Measurements from ENCODE around the gene PID1.

The PID1 gene

GRCh38 chr2:229088966-229089700 is 182.0 kb downstream of the PID1 start:
- Histone ChIP-seq H3K27ac (no peak overlapping the region), H3K4me3 (ENCODE audit: low read depth, low read length) (no peak overlapping the region), H3K27me3 (replicated peaks) (no peaks in the 10 kb centered on the region), H3K36me3 (replicated peaks) (no peaks in the 10 kb centered on the region)
- TF ChIP-seq CTCF (IDR thresholded peaks at IDR 0.05; ENCODE audit: low read depth, low read length, missing control alignments): no peak
- DNase-seq: no peak
- in situ Hi-C loops (cut with HindIII; ENCODE audit: low pct_ligation_motif_present, low sequenced_read_pairs): no loop called here

- Histone ChIP-seq H3K27ac (no peak overlapping the region), H3K36me3 (replicated peaks) (no peaks in the 10 kb centered on the region), H3K27me3 (replicated peaks) (no peaks in the 10 kb centered on the region), H3K4me3 (ENCODE audit: low read depth, low read length) (no peak overlapping the region)
- no peak for DNase-seq
- TF ChIP-seq CTCF (IDR thresholded peaks at IDR 0.05; ENCODE audit: low read depth, low read length, missing control alignments): no peak
- in situ Hi-C loops (cut with HindIII; ENCODE audit: low pct_ligation_motif_present, low sequenced_read_pairs): no loop called here
Measured at GRCh38 chr2:229088517-229088913, 182.6 kb downstream of the PID1 start.

DNA sequence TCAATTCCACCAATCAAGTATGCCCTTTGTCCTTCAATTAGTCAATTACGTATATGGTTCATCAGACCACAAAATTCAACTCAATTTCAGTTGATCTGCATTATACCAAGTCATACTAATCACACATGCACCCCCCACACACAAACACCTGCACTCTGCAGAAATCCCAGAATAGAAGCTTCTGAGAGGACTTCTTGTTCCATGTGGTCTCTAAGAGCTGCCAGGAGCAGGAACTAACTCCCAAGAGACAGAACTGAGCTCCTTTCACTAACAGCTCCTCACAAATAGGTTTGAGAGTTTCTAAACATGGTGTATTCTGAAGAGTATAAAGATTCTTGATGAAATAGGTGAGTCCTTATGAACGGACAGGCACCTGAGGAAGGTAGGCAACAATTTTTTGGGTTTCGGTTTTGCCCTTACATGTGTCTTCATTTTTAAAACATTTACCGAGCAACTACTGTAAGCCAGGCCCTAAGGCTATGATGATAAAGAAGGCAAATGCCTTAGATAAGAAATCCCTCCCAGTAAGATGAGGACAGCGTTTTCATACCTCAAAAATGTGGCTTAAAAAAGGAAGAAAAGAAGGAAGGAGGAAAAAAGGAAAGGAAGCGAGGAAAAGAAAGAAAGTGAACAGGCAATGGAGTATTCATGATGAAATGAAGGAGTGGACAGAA is 183.1 kb downstream of the PID1 start:
- DNase-seq: no peak
- H3K27me3 ChIP-seq (replicated peaks): no peaks in the 10 kb centered on the region
- no peaks in the 10 kb centered on the region for H3K36me3 ChIP-seq (replicated peaks)
- no peak for TF ChIP-seq CTCF (IDR thresholded peaks at IDR 0.05; ENCODE audit: low read depth, low read length, missing control alignments)
- in situ Hi-C loops (cut with HindIII; ENCODE audit: low pct_ligation_motif_present, low sequenced_read_pairs): no loop called here
- H3K4me3 ChIP-seq (ENCODE audit: low read depth, low read length): no peak overlapping the region
- H3K27ac ChIP-seq: no peak overlapping the region

DNA sequence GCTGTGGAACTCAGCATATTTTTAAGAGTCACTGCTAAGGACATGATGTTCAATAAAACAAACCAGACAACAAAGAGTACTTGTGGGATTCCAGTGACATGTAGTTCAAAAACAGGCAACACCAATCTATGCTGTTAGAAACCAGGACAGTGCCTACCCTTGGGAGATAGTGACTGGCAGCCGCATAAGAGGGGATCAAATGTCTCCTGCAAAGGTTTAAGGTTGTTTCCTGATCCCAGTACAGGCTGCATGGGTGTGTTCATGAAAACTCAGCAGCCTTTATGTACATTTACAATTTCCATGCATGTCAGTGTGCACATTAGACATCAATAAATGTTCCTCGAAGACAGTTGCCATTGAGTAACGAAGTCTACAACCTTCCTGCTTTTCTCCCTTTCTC is 183.8 kb downstream of the PID1 start:
- DNase-seq: no peak
- H3K4me3 ChIP-seq (ENCODE audit: low read depth, low read length): no peak overlapping the region
- TF ChIP-seq CTCF (IDR thresholded peaks at IDR 0.05; ENCODE audit: low read depth, low read length, missing control alignments): no peak
- H3K36me3 ChIP-seq (replicated peaks): no peaks in the 10 kb centered on the region
- H3K27me3 ChIP-seq (replicated peaks): no peaks in the 10 kb centered on the region
- no peak overlapping the region for H3K27ac ChIP-seq
- in situ Hi-C loops (cut with HindIII; ENCODE audit: low pct_ligation_motif_present, low sequenced_read_pairs): no loop called here

DNA sequence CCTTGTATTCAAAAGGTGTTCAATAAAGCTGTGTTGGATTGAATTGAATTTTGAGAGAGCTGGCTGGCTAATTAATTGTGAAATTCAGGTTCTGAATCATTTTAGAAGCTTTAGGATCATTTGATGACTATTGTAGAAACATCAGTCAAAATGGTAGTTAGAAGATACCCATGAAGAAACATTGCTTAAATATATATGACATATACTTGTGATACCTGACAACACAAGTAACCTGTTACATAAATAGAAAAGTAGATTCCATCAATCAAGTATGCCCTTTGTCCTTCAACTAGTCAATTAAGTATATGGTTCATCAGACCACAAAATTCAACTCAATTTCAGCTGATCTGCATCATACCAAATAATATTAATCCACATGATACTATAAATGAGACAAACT is 185.6 kb downstream of the PID1 start:
- TF ChIP-seq CTCF (IDR thresholded peaks at IDR 0.05; ENCODE audit: low read depth, low read length, missing control alignments): no peak

More for the DNA sequence above, 185.6 kb downstream of the PID1 start:
- DNase-seq: no peak
- in situ Hi-C loops (cut with HindIII; ENCODE audit: low pct_ligation_motif_present, low sequenced_read_pairs): no loop called here
- no peak overlapping the region for H3K4me3 ChIP-seq (ENCODE audit: low read depth, low read length)
- no peaks in the 10 kb centered on the region for H3K36me3 ChIP-seq (replicated peaks)
- no peaks in the 10 kb centered on the region for H3K27me3 ChIP-seq (replicated peaks)
- no peak overlapping the region for H3K27ac ChIP-seq
